OCI-LY1 (cell line): Measurements from ENCODE around the gene CRACDL.

Experiments
- H2AFZ ChIP-seq: fragments of 200-600 bp; sonication (generic), shearing (Covaris generic); 2 replicates; pipeline ENCODE4 v1.6.0; 2014; ENCODE audit warnings: antibody characterized with exemption, mild to moderate bottlenecking, low read length
- H3F3A ChIP-seq: fragments of 200-600 bp; sonication (generic), shearing (Covaris generic); 2 replicates; pipeline ENCODE4 v1.6.0; 2014; ENCODE audit warnings: mild to moderate bottlenecking, antibody characterized with exemption, low read length, moderate library complexity; ENCODE audit not compliant: insufficient read depth
- H3K27ac ChIP-seq: fragments of 200-600 bp; sonication (generic); 2 replicates; pipeline ENCODE4 v1.5.1; 2014; ENCODE audit warnings: low read length, mixed run types, mild to moderate bottlenecking, low read depth; ENCODE audit not compliant: poor library complexity, severe bottlenecking
- H3K27me3 ChIP-seq: fragments of 200-600 bp; sonication (generic); 2 replicates; pipeline ENCODE4 v1.6.0; 2014; ENCODE audit warnings: antibody characterized with exemption, mild to moderate bottlenecking, low read length, moderate library complexity; ENCODE audit not compliant: insufficient read depth
- H3K36me3 ChIP-seq: fragments of 200-600 bp; sonication (generic); 2 replicates; pipeline ENCODE4 v1.6.1; 2014; ENCODE audit warnings: mild to moderate bottlenecking, antibody characterized with exemption, low read length, moderate library complexity, mixed read lengths; ENCODE audit not compliant: insufficient read depth
- H3K4me1 ChIP-seq: fragments of 200-600 bp; sonication (generic); 2 replicates; pipeline ENCODE4 v1.5.1; 2014; ENCODE audit warnings: mild to moderate bottlenecking, low read length, moderate library complexity; ENCODE audit not compliant: insufficient read depth, severe bottlenecking
- H3K4me2 ChIP-seq: fragments of 200-600 bp; sonication (generic), shearing (Covaris generic); 2 replicates; pipeline ENCODE4 v1.6.1; 2014; ENCODE audit warnings: low read length
- H3K4me3 ChIP-seq: fragments of 200-600 bp; sonication (generic); 2 replicates; pipeline ENCODE4 v1.5.1; 2014; ENCODE audit warnings: low read length, low read depth, mild to moderate bottlenecking, mixed read lengths; ENCODE audit not compliant: poor library complexity, severe bottlenecking
- H3K79me2 ChIP-seq: fragments of 200-600 bp; shearing (Covaris generic); 2 replicates; pipeline ENCODE4 v1.6.1; 2016; ENCODE audit warnings: mixed run types, low read length, mixed read lengths; ENCODE audit not compliant: insufficient read depth
- H3K9ac ChIP-seq: fragments of 200-600 bp; sonication (generic), shearing (Covaris generic); 2 replicates; pipeline ENCODE4 v1.6.1; 2014; ENCODE audit warnings: mild to moderate bottlenecking, low read length, mixed read lengths
- H3K9me2 ChIP-seq: fragments of 200-600 bp; sonication (generic), shearing (Covaris generic); 2 replicates; pipeline ENCODE4 v1.6.1; 2014; ENCODE audit warnings: low read depth, mild to moderate bottlenecking, low read length, mixed read lengths
- H3K9me3 ChIP-seq: fragments of 200-600 bp; shearing (Covaris generic); 2 replicates; pipeline ENCODE4 v1.6.1; 2014; ENCODE audit warnings: low read length, mixed read lengths
- H4K20me1 ChIP-seq: fragments of 200-600 bp; sonication (generic), shearing (Covaris generic); 2 replicates; pipeline ENCODE4 v1.6.0; 2016; ENCODE audit warnings: mild to moderate bottlenecking, low read length; ENCODE audit not compliant: insufficient read depth
- CTCF ChIP-seq: fragments of 200-600 bp; sonication (generic), shearing (Covaris generic); IDR thresholded peaks from 2 replicates; pipeline ENCODE4 v1.5.1; 2017; ENCODE audit warnings: mild to moderate bottlenecking, antibody characterized with exemption, low read length, moderate library complexity, mixed read lengths
- EZH2 ChIP-seq: fragments of 200-600 bp; sonication (generic), shearing (Covaris generic); IDR thresholded peaks from 2 replicates; pipeline ENCODE4 v1.8.0; 2017; ENCODE audit warnings: borderline replicate concordance, mixed run types, mild to moderate bottlenecking, antibody characterized with exemption, low read length, moderate library complexity, mixed read lengths

Gene CRACDL

GRCh38 chr2:98778151-98778550 is 157.9 kb downstream of the CRACDL start:
- no peaks in the 10 kb centered on the region; the same call in 1 of the 2 replicates for H3K27me3 ChIP-seq
- H3K4me1 ChIP-seq: no peaks in the 10 kb centered on the region
- no peak overlapping the region for H3K27ac ChIP-seq
- H3F3A ChIP-seq: no peaks in the 10 kb centered on the region
- no peaks in the 10 kb centered on the region for H3K36me3 ChIP-seq
- H4K20me1 ChIP-seq: no peaks in the 10 kb centered on the region
- H3K9ac ChIP-seq: no peak overlapping the region
- H3K4me2 ChIP-seq: no peak overlapping the region
- no peak overlapping the region for H2AFZ ChIP-seq
- no peaks in the 10 kb centered on the region for H3K9me2 ChIP-seq
- no peak for TF ChIP-seq CTCF
- no peak for TF ChIP-seq EZH2
- peaks cover 3% of the 10 kb centered on the region; the same call in 1 of the 2 replicates for H3K9me3 ChIP-seq
- H3K4me3 ChIP-seq: no peak overlapping the region
- no peaks in the 10 kb centered on the region for H3K79me2 ChIP-seq

- no peak overlapping the region for H3K4me3 ChIP-seq
- no peaks in the 10 kb centered on the region for H3K36me3 ChIP-seq
- H3K27me3 ChIP-seq: no peaks in the 10 kb centered on the region; the same call in 1 of the 2 replicates
- H2AFZ ChIP-seq: no peak overlapping the region
- no peak overlapping the region for H3K27ac ChIP-seq
- H3K79me2 ChIP-seq: no peaks in the 10 kb centered on the region
- no peaks in the 10 kb centered on the region for H3F3A ChIP-seq
- no peaks in the 10 kb centered on the region for H4K20me1 ChIP-seq
- H3K4me2 ChIP-seq: no peak overlapping the region
- peaks cover 3% of the 10 kb centered on the region; the same call in 1 of the 2 replicates for H3K9me3 ChIP-seq
- no peaks in the 10 kb centered on the region for H3K4me1 ChIP-seq
- TF ChIP-seq EZH2 (no peak), CTCF (no peak)
- no peaks in the 10 kb centered on the region for H3K9me2 ChIP-seq
- H3K9ac ChIP-seq: no peak overlapping the region
Measured at GRCh38 chr2:98777710-98778109, 158.3 kb downstream of the CRACDL start.

GRCh38 chr2:98777076-98777475 is 158.9 kb downstream of the CRACDL start:
- no peaks in the 10 kb centered on the region for H3K9me2 ChIP-seq
- H3K36me3 ChIP-seq: no peaks in the 10 kb centered on the region
- no peak overlapping the region for H3K4me3 ChIP-seq
- no peak overlapping the region for H2AFZ ChIP-seq
- H3K9ac ChIP-seq: no peak overlapping the region
- H3K27ac ChIP-seq: no peak overlapping the region
- H4K20me1 ChIP-seq: no peaks in the 10 kb centered on the region
- H3F3A ChIP-seq: no peaks in the 10 kb centered on the region
- H3K27me3 ChIP-seq: no peaks in the 10 kb centered on the region; the same call in 1 of the 2 replicates
- H3K4me2 ChIP-seq: no peak overlapping the region
- no peaks in the 10 kb centered on the region for H3K9me3 ChIP-seq
- TF ChIP-seq EZH2 (no peak), CTCF (no peak)
- H3K79me2 ChIP-seq: no peaks in the 10 kb centered on the region
- peaks cover 3% of the 10 kb centered on the region for H3K4me1 ChIP-seq
